DOHH2 (cell line): ENCODE results near the gene TMEM39A.

Experiments
- CTCF ChIP-seq: fragments of 200-600 bp; sonication (generic); IDR thresholded peaks from one replicate; pipeline ENCODE4 v1.5.1; 2014; ENCODE audit warnings: antibody characterized with exemption, mild to moderate bottlenecking, low read depth, low read length; ENCODE audit not compliant: poor library complexity, severe bottlenecking
- EZH2phosphoT487 ChIP-seq: fragments of 200-600 bp; sonication (generic); IDR thresholded peaks from 2 replicates; pipeline ENCODE4 v1.6.1; 2017; ENCODE audit warnings: borderline replicate concordance, mild to moderate bottlenecking, antibody characterized with exemption, low read length, moderate library complexity, mixed read lengths

GRCh38 chr3:119500901-119501300 is 37.5 kb upstream of the TMEM39A start:
- TF ChIP-seq CTCF (no peak), EZH2phosphoT487 (no peak)
